Measurements from ENCODE around the gene DTX3.

The DTX3 gene

GRCh38 chr12:57605811-57606311 is 1.2 kb downstream of the DTX3 start:
- Histone ChIP-seq H3K4me3 (ENCODE audit: low read length in 2 of 2) (no peak overlapping the region), H3K4me1 (ENCODE audit: control insufficient read depth in 2 of 2, insufficient read depth in 2 of 2, low read length in 2 of 2) (peaks cover 0 to 3% of the 10 kb centered on the region in 2 donors), H3K36me3 (ENCODE audit: control insufficient read depth in 2 of 2, insufficient read depth in 2 of 2, low read length in 2 of 2) (peaks cover 14 to 21% of the 10 kb centered on the region in 2 donors), H3K27me3 (ENCODE audit: control insufficient read depth in 2 of 2, insufficient read depth in 2 of 2, low read length in 2 of 2) (peaks cover 4 to 10% of the 10 kb centered on the region in 2 donors), H3K27ac (ENCODE audit: low read depth in 2 of 2, low read length in 2 of 2) (no peak overlapping the region), H3K9me3 (ENCODE audit: control insufficient read depth in 2 of 2, low read length in 2 of 2) (no peaks in the 10 kb centered on the region), H3K9ac (ENCODE audit: low read depth in 1 of 2, low read length in 2 of 2) (no peak overlapping the region)

GRCh38 chr12:57606399-57606798 is 1.8 kb downstream of the DTX3 start:
- H3K36me3 ChIP-seq (ENCODE audit: control insufficient read depth in 2 of 2, insufficient read depth in 2 of 2, low read length in 2 of 2): peaks cover 9 to 16% of the 10 kb centered on the region in 2 donors
- peaks cover 6 to 12% of the 10 kb centered on the region in 2 donors for H3K27me3 ChIP-seq (ENCODE audit: control insufficient read depth in 2 of 2, insufficient read depth in 2 of 2, low read length in 2 of 2)
- H3K4me1 ChIP-seq (ENCODE audit: control insufficient read depth in 2 of 2, insufficient read depth in 2 of 2, low read length in 2 of 2): peaks cover 0 to 3% of the 10 kb centered on the region in 2 donors
- H3K27ac ChIP-seq (ENCODE audit: low read depth in 2 of 2, low read length in 2 of 2): no peak overlapping the region
- no peak overlapping the region for H3K9ac ChIP-seq (ENCODE audit: low read depth in 1 of 2, low read length in 2 of 2)
- no peaks in the 10 kb centered on the region for H3K9me3 ChIP-seq (ENCODE audit: control insufficient read depth in 2 of 2, low read length in 2 of 2)
- no peak overlapping the region for H3K4me3 ChIP-seq (ENCODE audit: low read length in 2 of 2)

GRCh38 chr12:57606821-57607220 is 2.2 kb downstream of the DTX3 start:
- H3K4me3 ChIP-seq (ENCODE audit: low read length in 2 of 2): no peak overlapping the region
- no peaks in the 10 kb centered on the region for H3K9me3 ChIP-seq (ENCODE audit: control insufficient read depth in 2 of 2, low read length in 2 of 2)
- H3K27me3 ChIP-seq (ENCODE audit: control insufficient read depth in 2 of 2, insufficient read depth in 2 of 2, low read length in 2 of 2): peaks cover 6 to 13% of the 10 kb centered on the region in 2 donors
- H3K36me3 ChIP-seq (ENCODE audit: control insufficient read depth in 2 of 2, insufficient read depth in 2 of 2, low read length in 2 of 2): peaks cover 6 to 11% of the 10 kb centered on the region in 2 donors
- peaks cover 0 to 3% of the 10 kb centered on the region in 2 donors for H3K4me1 ChIP-seq (ENCODE audit: control insufficient read depth in 2 of 2, insufficient read depth in 2 of 2, low read length in 2 of 2)
- no peak overlapping the region for H3K9ac ChIP-seq (ENCODE audit: low read depth in 1 of 2, low read length in 2 of 2)
- no peak overlapping the region for H3K27ac ChIP-seq (ENCODE audit: low read depth in 2 of 2, low read length in 2 of 2)

GRCh38 chr12:57607958-57608663 is 3.5 kb downstream of the DTX3 start:
- no peak overlapping the region for H3K4me3 ChIP-seq (ENCODE audit: low read length in 2 of 2)
- peaks cover 0 to 3% of the 10 kb centered on the region in 2 donors for H3K4me1 ChIP-seq (ENCODE audit: control insufficient read depth in 2 of 2, insufficient read depth in 2 of 2, low read length in 2 of 2)
- peaks cover 13 to 23% of the 10 kb centered on the region in 2 donors for H3K27me3 ChIP-seq (ENCODE audit: control insufficient read depth in 2 of 2, insufficient read depth in 2 of 2, low read length in 2 of 2)
- H3K9ac ChIP-seq (ENCODE audit: low read depth in 1 of 2, low read length in 2 of 2): no peak overlapping the region
- H3K36me3 ChIP-seq (ENCODE audit: control insufficient read depth in 2 of 2, insufficient read depth in 2 of 2, low read length in 2 of 2): no peaks in the 10 kb centered on the region
- H3K27ac ChIP-seq (ENCODE audit: low read depth in 2 of 2, low read length in 2 of 2): no peak overlapping the region
- H3K9me3 ChIP-seq (ENCODE audit: control insufficient read depth in 2 of 2, low read length in 2 of 2): no peaks in the 10 kb centered on the region

GRCh38 chr12:57609101-57609780 is 4.6 kb downstream of the DTX3 start:
- Histone ChIP-seq H3K27ac (ENCODE audit: low read depth in 2 of 2, low read length in 2 of 2) (peak overlapping the region; percentile 37 to 78), H3K4me1 (ENCODE audit: control insufficient read depth in 2 of 2, insufficient read depth in 2 of 2, low read length in 2 of 2) (peaks cover 0 to 3% of the 10 kb centered on the region in 2 donors), H3K27me3 (ENCODE audit: control insufficient read depth in 2 of 2, insufficient read depth in 2 of 2, low read length in 2 of 2) (peaks cover 15 to 33% of the 10 kb centered on the region in 2 donors), H3K36me3 (ENCODE audit: control insufficient read depth in 2 of 2, insufficient read depth in 2 of 2, low read length in 2 of 2) (no peaks in the 10 kb centered on the region), H3K4me3 (ENCODE audit: low read length in 2 of 2) (no peak overlapping the region), H3K9me3 (ENCODE audit: control insufficient read depth in 2 of 2, low read length in 2 of 2) (no peaks in the 10 kb centered on the region), H3K9ac (ENCODE audit: low read depth in 1 of 2, low read length in 2 of 2) (no peak overlapping the region)

GRCh38 chr12:57609781-57610553 is 5.3 kb downstream of the DTX3 start:
- Histone ChIP-seq H3K9me3 (ENCODE audit: control insufficient read depth in 2 of 2, low read length in 2 of 2) (no peaks in the 10 kb centered on the region), H3K4me1 (ENCODE audit: control insufficient read depth in 2 of 2, insufficient read depth in 2 of 2, low read length in 2 of 2) (no peaks in the 10 kb centered on the region), H3K9ac (ENCODE audit: low read depth in 1 of 2, low read length in 2 of 2) (peak overlapping the region in 1 of 2 donors; percentile 34), H3K27me3 (ENCODE audit: control insufficient read depth in 2 of 2, insufficient read depth in 2 of 2, low read length in 2 of 2) (peaks cover 19 to 38% of the 10 kb centered on the region in 2 donors), H3K4me3 (ENCODE audit: low read length in 2 of 2) (peak overlapping the region; percentile 25 to 62), H3K36me3 (ENCODE audit: control insufficient read depth in 2 of 2, insufficient read depth in 2 of 2, low read length in 2 of 2) (no peaks in the 10 kb centered on the region), H3K27ac (ENCODE audit: low read depth in 2 of 2, low read length in 2 of 2) (peak overlapping the region; percentile 78 to 83)

GRCh38 chr12:57610554-57611107 is 6.0 kb downstream of the DTX3 start:
- no peaks in the 10 kb centered on the region for H3K9me3 ChIP-seq (ENCODE audit: control insufficient read depth in 2 of 2, low read length in 2 of 2)
- H3K36me3 ChIP-seq (ENCODE audit: control insufficient read depth in 2 of 2, insufficient read depth in 2 of 2, low read length in 2 of 2): no peaks in the 10 kb centered on the region
- peak overlapping the region in 1 of 2 donors; percentile 54 for H3K9ac ChIP-seq (ENCODE audit: low read depth in 1 of 2, low read length in 2 of 2)
- H3K4me1 ChIP-seq (ENCODE audit: control insufficient read depth in 2 of 2, insufficient read depth in 2 of 2, low read length in 2 of 2): no peaks in the 10 kb centered on the region
- peak overlapping the region; percentile 58 to 62 for H3K4me3 ChIP-seq (ENCODE audit: low read length in 2 of 2)
- H3K27me3 ChIP-seq (ENCODE audit: control insufficient read depth in 2 of 2, insufficient read depth in 2 of 2, low read length in 2 of 2): peaks cover 19 to 41% of the 10 kb centered on the region in 2 donors
- H3K27ac ChIP-seq (ENCODE audit: low read depth in 2 of 2, low read length in 2 of 2): peak overlapping the region; percentile 78 to 83

GRCh38 chr12:57611108-57611826 is 6.6 kb downstream of the DTX3 start, which contains the start of gene ARHGEF25:
TSS of gene ARHGEF25 (plus strand) at chr12:57611435. CDS start at chr12:57611895, 460 bp downstream.
- Histone ChIP-seq H3K4me1 (ENCODE audit: control insufficient read depth in 2 of 2, insufficient read depth in 2 of 2, low read length in 2 of 2) (no peaks in the 10 kb centered on the region), H3K27me3 (ENCODE audit: control insufficient read depth in 2 of 2, insufficient read depth in 2 of 2, low read length in 2 of 2) (peaks cover 19 to 41% of the 10 kb centered on the region in 2 donors), H3K27ac (ENCODE audit: low read depth in 2 of 2, low read length in 2 of 2) (peak within 1 kb of the TSS; percentile 78 to 83)

More at GRCh38 chr12:57611108-57611826, 6.6 kb downstream of the DTX3 start, which contains the start of gene ARHGEF25:
- peak within 1 kb of the TSS; percentile 38 to 54 for H3K9ac ChIP-seq (ENCODE audit: low read depth in 1 of 2, low read length in 2 of 2)
- peak within 1 kb of the TSS; percentile 58 to 62 for H3K4me3 ChIP-seq (ENCODE audit: low read length in 2 of 2)
- H3K36me3 ChIP-seq (ENCODE audit: control insufficient read depth in 2 of 2, insufficient read depth in 2 of 2, low read length in 2 of 2): no peaks in the 10 kb centered on the region
- H3K9me3 ChIP-seq (ENCODE audit: control insufficient read depth in 2 of 2, low read length in 2 of 2): no peaks in the 10 kb centered on the region

Data from mucosa of rectum (tissue), 2 donors.